UCSD-AML1 (cell line): ENCODE measurements around the gene RASGRP4.
"Not testable (repeated sequence)": the region's sequence is repeated elsewhere in the genome, so short reads cannot be mapped to it uniquely, and the experiment has no call there.

ENCODE experiments used
- DNase-seq: peaks from one replicate; lab custom pipeline; 2025; ENCODE audit not compliant: unreplicated experiment; lab: John Stamatoyannopoulos, UW

Gene RASGRP4

GRCh38 chr19:38449518-38449917, 23.5 kb upstream of the RASGRP4 start:
- DNase-seq: no peak

GRCh38 chr19:38448225-38448624, 22.2 kb upstream of the RASGRP4 start:
- no peak for DNase-seq

GRCh38 chr19:38445362-38445761, 19.3 kb upstream of the RASGRP4 start:
- no peak for DNase-seq

GRCh38 chr19:38444026-38444425, 18.0 kb upstream of the RASGRP4 start:
- no peak for DNase-seq

- no peak for DNase-seq
Measured at GRCh38 chr19:38443458-38443999, 17.5 kb upstream of the RASGRP4 start.

GRCh38 chr19:38442736-38443135, 16.7 kb upstream of the RASGRP4 start:
- DNase-seq: no peak

GRCh38 chr19:38441657-38442348, 15.8 kb upstream of the RASGRP4 start:
- DNase-seq: peak; percentile 45

GRCh38 chr19:38440592-38440991, 14.6 kb upstream of the RASGRP4 start:
- DNase-seq: no peak

- no peak for DNase-seq
Measured at GRCh38 chr19:38437917-38438316, 11.9 kb upstream of the RASGRP4 start.

GRCh38 chr19:38437295-38437694, 11.3 kb upstream of the RASGRP4 start:
- DNase-seq: no peak

- peak; percentile 65 for DNase-seq
Measured at GRCh38 chr19:38434549-38435051, 8.6 kb upstream of the RASGRP4 start.

GRCh38 chr19:38433268-38433733, 7.3 kb upstream of the RASGRP4 start, which contains the start of gene RYR1:
TSS of gene RYR1 (plus strand) at chr19:38433691. CDS start at chr19:38433830, 139 bp downstream.
- DNase-seq: peak; percentile 54

- no peak for DNase-seq
Measured at GRCh38 chr19:38430931-38431330, 4.9 kb upstream of the RASGRP4 start.

GRCh38 chr19:38429811-38430156, 3.8 kb upstream of the RASGRP4 start:
- no peak for DNase-seq

GRCh38 chr19:38429055-38429810, 3.2 kb upstream of the RASGRP4 start:
- peak; percentile 26 for DNase-seq

- not testable (repeated sequence) for DNase-seq
Measured at GRCh38 chr19:38427035-38427677, 1.1 kb upstream of the RASGRP4 start.

- peak; percentile 47 for DNase-seq
Measured at GRCh38 chr19:38425222-38425809, 703 bp downstream of the RASGRP4 start.

GRCh38 chr19:38424272-38424671, 1.7 kb downstream of the RASGRP4 start:
- no peak for DNase-seq

- no peak for DNase-seq
Measured at GRCh38 chr19:38422438-38422837, 3.6 kb downstream of the RASGRP4 start.

- no peak for DNase-seq
Measured at GRCh38 chr19:38421856-38422255, 4.2 kb downstream of the RASGRP4 start.

GRCh38 chr19:38420935-38421334, 5.1 kb downstream of the RASGRP4 start:
- no peak for DNase-seq
